NCI-H2196 (cell line): ENCODE results near the gene CECR2.
A peak's percentile ranks its signal among the peaks of the same experiment; 100 is the strongest.
"Not testable (repeated sequence)": the region's sequence is repeated elsewhere in the genome, so short reads cannot be mapped to it uniquely, and the experiment has no call there.

ENCODE experiments used
- DNase-seq: peaks from one replicate; lab custom pipeline; 2025; ENCODE audit not compliant: unreplicated experiment; lab: John Stamatoyannopoulos, UW

The CECR2 gene

DNA sequence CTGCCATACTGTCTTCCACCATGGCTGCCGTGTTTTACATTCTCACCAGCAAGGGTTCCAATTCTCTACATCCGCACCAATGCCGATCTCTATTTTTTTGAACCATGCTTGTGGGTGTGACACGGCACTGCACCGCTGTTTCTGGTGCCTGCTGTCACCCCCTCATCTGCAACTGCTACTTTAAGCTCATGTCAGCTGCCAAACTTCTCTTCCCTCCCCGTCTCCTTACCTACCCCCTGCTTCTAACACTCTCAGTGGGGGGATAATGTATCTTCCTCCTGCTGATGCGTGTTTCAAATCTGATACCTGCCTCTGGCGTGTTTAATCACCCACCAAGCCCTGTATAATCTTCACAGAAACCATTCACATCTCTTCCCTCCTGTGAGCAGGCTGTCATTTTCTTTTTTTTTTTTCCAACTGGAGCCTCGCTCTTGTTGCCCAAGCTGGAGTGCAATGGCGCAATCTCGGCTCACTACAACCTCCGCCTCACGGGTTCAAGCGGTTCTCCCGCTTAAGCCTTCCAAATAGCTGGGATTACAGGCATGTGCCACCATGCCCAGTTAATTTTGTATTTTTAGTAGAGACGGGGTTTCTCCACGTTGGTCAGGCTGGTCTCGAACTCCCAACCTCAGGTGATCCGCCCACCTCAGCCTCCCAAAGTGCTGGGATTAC lies 196.9 kb downstream of the CECR2 start:
- DNase-seq, result not testable (repeated sequence)

DNA sequence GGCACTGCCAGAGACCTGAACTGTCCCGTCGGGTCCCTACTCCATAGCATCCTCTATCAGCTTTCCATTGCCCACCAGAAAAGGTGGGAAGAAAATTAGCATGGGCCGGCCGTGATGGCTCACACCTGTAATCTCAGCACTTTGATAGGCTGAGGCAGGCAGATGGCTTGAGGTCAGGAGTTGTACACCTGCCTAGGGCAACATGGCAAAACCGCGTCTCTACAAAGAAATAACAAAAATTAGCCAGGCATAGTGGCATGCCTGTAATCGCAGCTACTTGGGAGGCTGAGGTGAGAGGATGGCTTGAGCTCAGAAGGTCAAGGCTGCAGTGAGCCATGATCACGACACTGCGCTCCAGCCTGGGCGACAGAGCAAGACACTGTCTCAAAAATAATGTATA lies 197.5 kb downstream of the CECR2 start:
- no peak for DNase-seq

DNA sequence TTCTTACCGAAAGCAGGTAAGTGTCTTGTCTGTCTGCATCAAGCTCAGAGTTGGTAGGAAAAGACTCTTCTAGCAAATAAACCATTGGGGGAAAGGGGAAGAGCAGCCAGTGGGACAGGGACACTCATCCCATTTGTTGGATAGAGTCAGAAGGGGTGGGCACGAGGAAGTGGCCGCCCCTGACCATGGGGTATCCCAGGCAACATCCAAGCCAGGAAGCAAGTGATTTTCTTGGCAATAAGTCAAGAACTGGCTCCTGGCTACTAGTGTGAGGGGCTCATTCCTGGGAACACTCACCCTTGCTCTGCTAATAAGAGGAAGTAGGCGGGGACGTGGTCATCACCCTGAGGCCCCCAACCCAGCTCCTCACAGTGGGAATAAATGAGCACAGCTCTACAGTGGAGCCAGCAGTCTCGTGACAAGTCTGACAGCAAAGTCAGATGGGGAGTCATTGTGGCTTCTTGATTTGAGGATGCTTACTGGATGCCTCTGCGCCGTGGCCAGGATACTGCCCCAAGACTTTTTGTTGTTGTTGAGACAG lies 200.8 kb downstream of the CECR2 start:
- no peak for DNase-seq

DNA sequence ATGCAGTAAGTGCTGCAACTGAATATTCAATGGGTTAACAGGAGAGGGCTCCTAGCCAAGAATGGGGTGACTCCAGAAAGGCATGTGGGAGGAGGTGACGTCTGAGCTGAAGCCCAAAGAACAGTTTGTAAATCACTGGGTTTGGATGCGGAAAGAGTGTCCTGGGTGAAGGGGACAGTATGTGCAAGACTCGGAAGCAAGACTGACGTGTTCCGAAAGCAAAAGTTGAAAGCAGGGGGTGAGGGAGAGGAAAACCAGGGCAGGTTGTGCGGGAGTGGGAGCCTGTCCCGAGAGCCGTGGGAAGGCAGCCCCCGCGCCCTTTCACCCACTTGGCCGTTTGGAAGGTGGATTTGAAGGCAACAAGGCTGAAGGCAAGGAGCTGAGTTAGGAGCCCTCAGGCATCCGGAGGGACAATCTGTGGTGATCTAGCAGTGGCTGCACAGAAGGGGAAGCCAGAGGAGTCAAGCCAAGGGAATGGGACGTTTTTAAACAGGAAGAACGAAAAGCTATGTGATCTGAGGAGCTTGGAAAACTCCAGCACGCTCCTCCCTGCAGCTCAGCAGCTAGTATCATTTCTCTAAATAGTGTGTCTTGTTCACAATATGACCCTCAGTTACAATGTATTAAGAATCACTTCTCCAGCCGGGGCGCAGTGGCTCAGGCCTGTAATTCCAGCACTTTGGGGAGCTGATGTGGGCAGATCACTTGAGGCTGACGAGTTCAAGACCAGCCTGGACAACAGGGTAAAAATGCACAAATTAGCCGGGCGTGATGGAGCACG lies 201.8 kb downstream of the CECR2 start:
- no peak for DNase-seq

DNA sequence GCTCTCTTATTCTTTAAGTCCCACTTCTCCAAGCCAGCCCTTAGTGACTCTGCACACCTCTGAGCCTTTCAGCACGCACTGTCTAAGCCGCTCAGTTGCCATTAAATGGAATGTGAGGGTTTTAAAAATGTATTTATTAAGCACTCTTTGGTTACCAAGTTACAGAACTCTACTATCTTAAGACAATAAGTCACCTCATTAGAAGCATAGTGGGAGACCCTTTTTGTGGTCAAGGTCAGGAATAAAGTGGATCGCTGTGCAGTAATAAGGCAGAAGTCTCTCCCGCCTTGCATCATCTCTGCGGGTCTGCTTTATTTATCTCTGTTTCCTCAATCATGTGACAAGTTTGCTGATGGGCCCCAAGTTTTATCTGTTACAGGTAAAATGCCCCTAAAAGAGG lies 205.9 kb downstream of the CECR2 start:
- no peak for DNase-seq

DNA sequence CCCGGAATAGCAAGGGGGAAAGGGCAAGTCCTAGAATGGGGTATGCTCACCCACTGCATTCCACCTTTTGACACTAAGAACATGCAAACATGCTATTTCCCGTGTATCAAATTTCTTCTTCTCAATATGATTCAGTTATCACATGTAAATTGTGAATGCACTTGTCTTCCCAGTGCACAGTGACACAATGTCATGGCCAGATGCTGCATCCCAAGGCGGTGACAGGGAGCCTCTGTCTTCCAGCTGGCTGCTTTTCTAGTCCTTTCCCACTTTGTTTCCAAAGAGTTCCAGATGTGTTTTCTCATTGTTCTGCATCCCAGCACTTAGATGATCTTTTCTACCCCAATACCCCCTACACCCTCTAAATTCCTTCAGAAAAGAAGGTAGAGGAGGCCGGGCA lies 206.4 kb downstream of the CECR2 start:
- no peak for DNase-seq

DNA sequence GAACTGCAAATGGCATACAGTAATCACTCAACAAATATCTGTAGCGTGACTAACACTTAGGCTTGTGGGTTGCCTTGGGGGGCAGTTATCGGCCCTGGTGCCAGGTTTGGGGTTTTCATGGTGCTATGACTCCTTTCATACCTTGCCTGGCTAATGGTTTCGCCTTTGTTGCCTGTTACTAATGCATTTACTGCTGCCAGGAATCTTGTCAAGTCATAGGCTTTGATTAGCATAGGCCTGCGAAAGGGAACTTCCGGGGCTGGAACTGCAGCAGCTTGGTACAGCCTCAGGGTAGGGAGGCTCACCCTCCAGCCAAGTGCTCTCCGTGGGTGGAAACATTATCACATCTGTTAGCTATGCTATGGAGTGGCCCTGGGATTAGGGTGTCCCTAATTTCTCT lies 207.2 kb downstream of the CECR2 start:
- DNase-seq, result no peak

DNA sequence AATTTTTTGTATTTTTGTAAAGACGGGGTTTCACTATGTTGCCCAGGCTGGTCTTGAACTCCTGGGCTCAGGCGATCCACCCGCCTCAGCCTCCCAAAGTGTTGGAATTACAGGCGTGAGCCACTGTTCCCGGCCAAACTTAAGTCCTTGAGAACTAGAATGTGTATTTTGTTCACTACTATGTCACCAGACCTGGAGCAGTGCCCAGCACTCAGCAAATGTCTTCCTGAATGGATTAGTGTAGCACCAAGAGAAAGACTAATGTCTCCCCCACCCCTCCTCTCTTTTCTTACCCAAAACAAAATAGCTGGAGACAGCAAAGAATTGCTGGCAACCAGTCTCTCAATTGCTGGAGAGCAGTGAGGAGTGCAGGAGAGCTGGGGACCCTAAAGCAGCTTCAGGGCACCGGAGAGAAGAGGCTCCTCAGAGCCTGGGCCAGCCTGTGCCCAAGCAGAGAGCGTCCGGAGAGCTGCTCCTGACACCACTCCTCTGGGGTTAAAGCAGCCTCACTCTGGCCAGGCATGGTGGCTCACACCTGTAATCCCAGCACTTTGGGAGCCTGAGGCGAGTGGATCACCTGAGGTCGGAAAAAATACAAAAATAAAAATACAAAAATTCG lies 209.0 kb downstream of the CECR2 start:
- DNase-seq, result peak; percentile 25

DNA sequence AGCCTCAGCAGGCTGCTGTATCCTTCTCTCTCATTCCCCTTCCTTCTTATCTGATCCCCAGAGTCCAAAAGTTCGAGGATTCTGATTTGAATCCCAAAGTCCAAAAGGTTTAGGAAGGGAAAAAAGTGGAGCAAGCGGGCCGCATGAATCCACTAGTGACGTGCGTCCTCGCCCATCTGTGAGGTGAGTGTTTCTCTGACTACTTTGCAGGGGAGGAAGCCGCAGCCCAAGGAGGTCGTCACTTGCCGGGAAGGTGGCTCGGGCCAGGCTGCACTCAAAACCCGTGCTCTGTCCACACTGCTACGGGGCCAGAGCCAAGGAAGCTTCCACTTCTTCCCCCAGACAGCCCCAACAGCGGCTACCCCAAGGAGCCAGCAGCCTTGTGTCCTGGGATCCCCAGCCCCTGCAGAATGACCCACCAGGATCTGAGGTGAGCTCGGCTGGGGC lies 210.3 kb downstream of the CECR2 start:
- DNase-seq, result no peak

DNA sequence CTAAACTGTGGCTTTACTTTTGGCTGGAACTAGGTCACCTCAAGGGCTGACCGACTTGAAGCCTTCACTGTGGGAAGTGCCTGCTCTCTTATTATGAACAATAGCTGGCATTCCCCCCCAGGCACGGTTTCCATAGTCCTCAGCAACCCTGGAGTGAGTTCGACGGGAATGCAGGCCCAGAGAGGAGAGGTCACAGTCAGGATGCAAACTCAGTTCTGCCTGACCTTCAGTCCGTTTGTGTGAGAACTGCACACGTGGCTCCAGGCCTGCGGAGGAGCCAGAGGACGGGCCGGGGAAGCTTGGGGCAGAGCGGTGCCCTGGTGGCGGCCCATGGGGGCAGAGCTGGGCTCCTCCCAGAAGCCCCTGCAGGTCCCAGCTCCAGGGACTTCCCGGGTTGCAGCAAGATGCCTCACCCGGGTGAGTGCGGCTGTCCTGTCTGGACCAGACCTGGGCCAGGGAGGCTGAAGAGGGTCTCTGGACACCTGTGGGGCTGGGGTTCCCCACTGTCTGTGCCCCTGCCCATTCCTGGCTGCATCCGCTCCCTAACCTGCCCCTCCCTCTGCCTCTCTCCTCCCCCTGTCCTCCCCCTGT lies 211.3 kb downstream of the CECR2 start:
- DNase-seq, result no peak

DNA sequence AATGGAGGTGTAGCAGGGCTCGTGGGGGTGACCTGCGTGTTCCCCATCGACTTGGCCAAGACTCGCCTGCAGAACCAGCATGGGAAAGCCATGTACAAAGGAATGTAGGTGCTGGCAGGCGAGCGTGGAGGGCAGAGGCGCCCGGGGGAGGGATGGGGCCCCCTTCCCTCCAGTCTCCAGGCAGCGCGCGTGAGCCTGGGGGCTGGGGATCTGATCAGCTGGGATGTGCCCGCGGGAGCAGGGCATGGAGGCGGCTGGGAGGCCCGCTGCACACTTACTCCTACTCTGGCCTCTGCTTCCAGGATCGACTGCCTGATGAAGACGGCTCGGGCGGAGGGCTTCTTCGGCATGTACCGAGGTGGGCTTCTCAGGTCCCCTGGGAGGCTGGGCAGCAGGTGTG lies 211.8 kb downstream of the CECR2 start:
- no peak for DNase-seq

DNA sequence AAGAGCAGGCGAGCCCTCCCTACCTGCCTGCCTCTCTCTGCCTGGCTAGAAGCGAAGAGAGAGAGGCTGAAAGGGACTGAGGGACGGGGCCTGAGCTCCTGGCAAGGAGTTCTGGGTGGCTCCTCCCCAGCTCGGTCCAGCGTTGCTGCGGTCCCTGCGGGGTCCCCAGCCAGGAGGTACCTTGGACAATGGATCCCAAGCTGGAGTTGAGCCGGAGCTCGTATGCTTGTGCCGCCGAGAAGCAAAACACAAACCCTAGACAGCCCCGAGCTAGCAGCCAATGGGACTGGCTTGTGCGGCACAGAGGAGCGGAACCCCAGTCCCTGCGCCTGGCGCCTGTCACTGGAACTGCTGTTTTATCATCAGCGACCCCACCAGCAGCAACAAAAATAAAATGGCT lies 212.4 kb downstream of the CECR2 start:
- DNase-seq, result no peak

DNA sequence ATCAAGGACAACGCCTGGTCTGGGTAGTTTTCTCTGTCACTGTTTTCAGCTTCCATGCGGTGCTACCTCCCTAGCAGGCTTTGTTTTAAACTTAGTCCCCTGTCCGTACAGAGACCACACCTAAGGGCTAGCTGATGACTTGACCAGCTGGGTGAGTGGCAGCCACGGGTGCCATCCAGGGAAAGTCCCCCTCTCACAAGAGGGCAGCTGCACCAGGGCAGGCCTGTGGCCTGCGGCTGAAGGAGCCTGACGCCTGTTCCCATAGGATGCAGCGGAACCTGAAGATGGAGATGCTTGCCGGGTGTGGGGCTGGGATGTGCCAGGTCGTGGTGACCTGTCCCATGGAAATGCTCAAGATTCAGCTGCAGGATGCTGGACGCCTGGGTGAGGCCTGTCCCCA lies 213.9 kb downstream of the CECR2 start:
- DNase-seq, result no peak

DNA sequence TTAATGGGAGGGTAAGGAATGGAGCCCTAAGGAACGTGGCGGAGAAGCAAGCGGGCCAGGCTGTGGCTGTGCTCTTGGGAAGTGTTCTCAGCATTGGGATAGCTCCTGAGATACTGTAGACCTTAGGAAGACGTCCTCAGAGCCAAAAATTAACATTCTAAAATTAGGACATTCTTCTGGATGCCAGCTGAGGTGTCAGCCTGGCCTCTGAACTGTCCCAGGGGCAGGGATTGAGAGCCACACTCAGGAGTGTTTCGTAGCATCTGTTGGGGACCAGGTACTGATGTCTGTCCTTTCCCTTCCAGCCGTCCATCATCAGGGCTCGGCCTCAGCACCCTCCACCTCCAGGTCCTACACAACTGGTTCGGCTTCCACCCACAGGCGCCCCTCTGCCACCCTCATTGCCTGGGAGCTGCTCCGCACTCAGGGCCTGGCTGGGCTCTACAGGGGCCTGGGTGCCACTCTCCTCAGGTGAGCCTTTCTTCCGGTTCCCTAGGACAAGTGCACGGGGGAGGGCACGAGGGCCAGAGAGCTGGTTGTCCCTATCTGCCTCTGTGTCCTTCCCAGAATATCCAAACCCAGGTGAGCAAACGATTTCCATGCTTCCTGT lies 217.7 kb downstream of the CECR2 start:
- DNase-seq, result no peak

DNA sequence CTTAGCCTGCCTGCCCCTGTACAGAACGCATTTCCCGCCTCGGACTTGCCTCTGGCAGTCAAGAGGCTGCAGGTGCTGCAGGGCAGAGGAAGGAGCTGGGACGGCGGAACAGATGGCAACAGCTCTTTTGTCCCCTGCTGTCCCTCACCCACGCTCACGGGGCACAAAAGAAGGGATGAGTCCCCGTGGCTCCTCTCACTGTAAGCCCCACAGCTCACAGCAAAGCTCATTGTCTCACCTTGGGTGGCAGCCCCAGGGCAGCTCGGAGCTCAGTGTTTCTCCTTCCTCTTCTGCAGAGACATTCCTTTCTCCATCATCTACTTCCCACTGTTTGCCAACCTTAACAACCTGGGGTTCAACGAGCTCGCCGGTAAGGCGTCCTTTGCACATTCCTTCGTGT lies 218.4 kb downstream of the CECR2 start:
- DNase-seq, result no peak

DNA sequence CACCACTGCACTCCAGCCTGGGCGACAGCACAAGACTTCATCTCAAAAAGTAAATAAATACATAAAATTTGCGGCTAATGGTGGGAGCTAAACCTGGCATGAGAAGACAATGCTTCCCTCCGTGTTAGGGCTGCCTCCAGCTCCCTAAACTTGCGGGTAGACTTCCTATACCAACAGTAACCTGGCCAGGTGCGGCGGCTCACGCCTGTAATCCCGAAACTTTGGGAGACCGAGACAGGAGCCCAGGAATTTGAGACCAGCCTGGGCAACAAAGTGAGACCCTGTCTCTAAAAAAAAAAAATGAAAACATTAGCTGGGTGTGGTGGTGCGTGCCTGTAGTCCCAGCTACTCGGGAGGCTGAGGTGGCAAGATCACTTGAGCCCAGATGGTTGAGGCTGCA lies 219.3 kb downstream of the CECR2 start:
- DNase-seq, result no peak

DNA sequence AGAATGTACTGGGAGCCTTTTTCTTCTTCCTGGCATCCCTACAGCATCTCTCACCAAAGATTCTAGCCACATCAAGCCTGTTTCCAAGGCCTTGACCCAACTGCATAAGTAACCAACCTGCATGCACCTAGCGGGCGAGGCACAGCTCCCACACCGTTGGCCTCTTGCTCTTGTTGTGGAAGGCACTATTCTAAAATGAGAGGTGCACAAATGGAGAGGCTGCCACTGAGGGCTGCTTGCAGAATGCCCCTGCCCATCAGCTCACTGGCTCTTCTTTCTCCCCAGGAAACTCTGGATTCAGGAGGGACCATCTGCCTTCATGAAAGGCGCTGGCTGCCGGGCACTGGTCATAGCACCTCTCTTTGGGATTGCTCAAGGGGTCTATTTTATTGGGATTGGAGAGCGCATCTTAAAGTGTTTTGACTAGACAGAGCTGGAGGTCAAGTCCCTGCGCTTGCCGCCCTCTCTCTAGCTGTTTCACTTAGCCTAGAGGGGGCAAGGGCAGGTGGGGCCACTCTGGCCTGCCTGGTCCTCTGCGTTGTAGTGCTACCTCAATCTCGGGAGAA lies 220.6 kb downstream of the CECR2 start:
- no peak for DNase-seq

DNA sequence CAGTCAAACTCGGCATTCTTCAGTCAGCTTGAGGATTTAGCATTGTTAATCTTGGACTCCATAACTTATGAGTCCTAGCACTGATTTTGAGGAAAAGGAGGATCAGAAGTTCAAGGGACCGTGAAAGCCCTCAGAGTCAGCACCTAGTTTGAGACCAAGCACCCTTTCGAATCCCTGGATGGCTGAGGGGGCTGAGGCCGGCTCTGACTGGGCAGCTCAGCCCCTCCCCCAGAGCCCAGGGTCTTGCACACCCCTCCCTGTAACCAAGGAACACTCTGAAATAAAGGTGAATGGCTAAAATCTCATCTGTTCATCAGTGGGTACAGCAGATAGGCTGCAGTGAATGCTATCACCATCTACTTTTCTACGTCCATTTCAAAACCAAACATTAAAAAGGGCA lies 221.3 kb downstream of the CECR2 start:
- DNase-seq, result no peak

DNA sequence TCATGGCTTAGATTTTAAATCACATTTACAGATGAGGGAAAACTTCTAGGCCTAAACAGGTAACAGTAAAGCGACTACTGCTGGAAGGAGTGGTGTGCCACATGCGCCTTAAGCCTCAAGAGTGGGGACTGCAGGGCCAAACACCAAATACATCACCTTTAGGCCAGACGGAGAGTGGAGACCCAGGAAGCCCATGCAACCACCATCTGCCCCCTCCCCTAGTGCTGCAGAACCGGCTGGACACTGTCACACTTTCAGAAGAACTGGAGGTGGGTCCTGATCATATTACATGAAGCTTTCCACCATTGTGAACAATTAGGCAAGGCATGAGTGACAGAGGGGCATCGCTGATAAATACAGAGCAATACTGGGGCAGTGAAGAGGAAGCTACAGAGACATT lies 222.9 kb downstream of the CECR2 start:
- DNase-seq, result no peak

DNA sequence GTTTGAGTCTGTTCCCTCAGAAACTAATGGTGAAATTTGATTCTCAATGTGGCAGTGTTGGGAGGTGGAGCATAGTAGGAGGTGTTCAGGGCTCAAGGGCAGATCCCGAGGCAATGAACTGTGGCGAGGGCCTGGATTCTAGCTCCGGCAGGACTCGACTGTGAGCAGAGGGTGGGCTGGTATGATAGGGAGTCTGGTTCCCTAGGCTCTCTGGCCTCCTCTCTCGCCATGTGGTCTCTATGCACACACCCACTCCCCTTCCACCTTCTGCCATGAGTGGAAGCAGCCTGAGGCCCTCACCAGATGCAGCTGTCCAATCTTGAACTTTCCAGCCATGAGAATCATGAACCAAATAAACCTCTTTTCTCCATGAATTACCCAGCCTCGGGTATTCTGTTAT lies 227.0 kb downstream of the CECR2 start:
- no peak for DNase-seq

DNA sequence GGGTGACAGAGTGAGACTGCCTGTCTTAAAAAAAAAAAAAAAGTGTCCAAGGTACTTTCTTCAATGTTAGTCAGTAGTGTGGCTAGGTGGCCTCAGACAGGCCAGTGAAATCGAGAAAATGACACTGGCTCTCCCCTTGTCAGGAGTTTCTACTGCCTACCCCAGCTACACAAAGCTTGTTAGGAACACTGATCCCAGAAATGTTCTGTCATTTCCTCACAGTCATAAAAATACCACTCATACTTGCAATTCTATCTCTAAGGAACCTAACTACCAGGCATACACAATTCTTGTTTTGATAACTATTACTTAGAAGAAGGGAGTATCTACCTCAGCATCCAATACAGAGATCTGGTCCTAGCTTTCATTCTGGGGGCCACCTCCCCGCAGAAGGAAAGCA lies 228.0 kb downstream of the CECR2 start:
- DNase-seq, result no peak
